HEK293T (cell line): ENCODE data around the gene CASZ1.

Experiments
- CTBP1 ChIP-seq: fragments of 450-650 bp; IDR thresholded peaks from 2 replicates; pipeline ENCODE4 v1.6.1; 2016; ENCODE audit warnings: borderline replicate concordance
- FOXM1 ChIP-seq: fragments of 450-650 bp; IDR thresholded peaks from 2 replicates; pipeline ENCODE4 v1.6.1; 2017; ENCODE audit warnings: mild to moderate bottlenecking, borderline replicate concordance
- SUZ12 ChIP-seq: fragments of 450-650 bp; IDR thresholded peaks from 2 replicates; pipeline ENCODE4 v1.6.1; 2016; ENCODE audit warnings: mild to moderate bottlenecking
- TARDBP ChIP-seq: fragments of 450-650 bp; IDR thresholded peaks from 2 replicates; pipeline ENCODE4 v1.6.1; 2016
- ZNF384 ChIP-seq: fragments of 450-650 bp; IDR thresholded peaks from 2 replicates; pipeline ENCODE4 v1.6.1; 2016
- TF ChIP-seq, protein P1 (sequence below): fragments of 450-650 bp; IDR thresholded peaks from 2 replicates; pipeline ENCODE4 v1.6.1; 2016

GRCh38 chr1:10628685-10629084 is 167.8 kb downstream of the CASZ1 start:
- no peak for TF ChIP-seq CTBP1
- no peak for TF ChIP-seq FOXM1
- no peak for TF ChIP-seq TARDBP
- no peak for TF ChIP-seq SUZ12
- TF ChIP-seq, protein P1, sequence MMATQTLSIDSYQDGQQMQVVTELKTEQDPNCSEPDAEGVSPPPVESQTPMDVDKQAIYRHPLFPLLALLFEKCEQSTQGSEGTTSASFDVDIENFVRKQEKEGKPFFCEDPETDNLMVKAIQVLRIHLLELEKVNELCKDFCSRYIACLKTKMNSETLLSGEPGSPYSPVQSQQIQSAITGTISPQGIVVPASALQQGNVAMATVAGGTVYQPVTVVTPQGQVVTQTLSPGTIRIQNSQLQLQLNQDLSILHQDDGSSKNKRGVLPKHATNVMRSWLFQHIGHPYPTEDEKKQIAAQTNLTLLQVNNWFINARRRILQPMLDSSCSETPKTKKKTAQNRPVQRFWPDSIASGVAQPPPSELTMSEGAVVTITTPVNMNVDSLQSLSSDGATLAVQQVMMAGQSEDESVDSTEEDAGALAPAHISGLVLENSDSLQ = no peak
- no peak for TF ChIP-seq ZNF384
